Psoas muscle (tissue), 8 donors: ENCODE measurements around the gene PXMP2. TPM values are rescaled to one million over a fixed set of nuclear protein-coding genes. Genes with fewer than 3 reads are reported as not detected.

Source experiments
- ATAC-seq, 4 donors: fragments of 200-7000 bp; cut with Tn5 transposase; one replicate each; pipeline ENCODE4 v1.9.1; 2020; ENCODE audit warnings: moderate library complexity in 3 of 4, mild to moderate bottlenecking in 2 of 4
- DNase-seq, 2 donors: peaks; one replicate each; pipeline ENCODE4 v3.0.0-alpha.2; 2020
- H3K27ac ChIP-seq: fragments of 200-600 bp; one replicate; pipeline ENCODE4 v1.8.0; 2022
- H3K27me3 ChIP-seq, 3 donors: fragments of 200-600 bp in 1 of 3; one replicate each; pipeline versions ENCODE4 v1.6.1 to v1.8.0; 2013 to 2022; ENCODE audit warnings: low read length in 2 of 3, mild to moderate bottlenecking in 2 of 3, moderate library complexity in 1 of 3; ENCODE audit not compliant: insufficient read depth in 3 of 3
- H3K36me3 ChIP-seq, 2 donors: fragments of 200-600 bp in 1 of 2; one replicate each; pipeline versions ENCODE4 v1.6.1 to v1.8.0; 2013 to 2022; ENCODE audit warnings: low read depth in 1 of 2, mild to moderate bottlenecking in 1 of 2, moderate library complexity in 1 of 2; ENCODE audit not compliant: insufficient read depth in 1 of 2
- H3K4me1 ChIP-seq: fragments of 200-600 bp; one replicate; pipeline ENCODE4 v1.8.0; 2022
- H3K4me3 ChIP-seq: fragments of 200-600 bp; one replicate; pipeline ENCODE4 v1.8.0; 2022; ENCODE audit warnings: mild to moderate bottlenecking
- H3K9me3 ChIP-seq: fragments of 200-600 bp; one replicate; pipeline ENCODE4 v1.8.0; 2022
- WGBS, 3 donors: extraction: QIAGEN DNeasy Blood & Tissue Kit; methylation state at CpG; one replicate each; pipeline versions ENCODE4 v1.1.6 to v1.1.7; 2013; 5-methylcytosine and 5-hydroxymethylcytosine counted together
- intact Hi-C, 2 donors: fragments of 100-400 bp; cut with DNase I; formaldehyde crosslinking; loops; one replicate each; pipeline versions ENCODE4 v1.11.0 to v1.14.2; 2022
- polyA plus RNA-seq, 3 donors: library from polyadenylated mRNA; stranded (reverse); fragments of 200-250 nt; gene quantifications; one replicate each; pipeline ENCODE4 v1.2.3, GENCODE V29; 2013
- total RNA-seq, 4 donors: library from RNA; stranded (reverse); fragmentation: NEBNext Ultra II Directional in 2 of 4; extraction: Animal tissue kit (Norgen Biotek cat#: 25700) in 2 of 4; gene quantifications; one replicate each; pipeline versions ENCODE4 v1.2.1 to v1.2.4, GENCODE V29; 2021 to 2023
- TF ChIP-seq, protein P1 (sequence below): fragments of 200-600 bp; IDR thresholded peaks from one replicate; pipeline ENCODE4 v1.8.0; 2022; ENCODE audit warnings: antibody characterized with exemption
- donor health status: healthy with polysubstance abuse.
- donor health status: DM: no; HTN: no; CAD: no; lungs with moderate emphysema.
- donor health status: Bipolar disorder and iron deficiency.
- donor health status: healthy.
- donor health status: DM: yes; HTN: yes; CAD: no.
- donor health status: DM: no; HTN: no; CAD: no.
- donor health status: DM: no; HTN: no; CAD: no.
- donor health status: DM: yes; HTN: yes; CAD: no.

PXMP2 gene
- total and polyA plus RNA-seq, 7 donors, result 13.1 to 36.8 (median 22.4) TPM

GRCh38 chr12:132727091-132727794 is 39.9 kb downstream of the PXMP2 start:
- H3K36me3 ChIP-seq, result peaks cover 13 to 92% of the 10 kb centered on the region in 2 donors
- H3K4me1 ChIP-seq, result no peaks in the 10 kb centered on the region
- no peaks in the 10 kb centered on the region for H3K9me3 ChIP-seq
- no peak for DNase-seq
- no peak overlapping the region for H3K27ac ChIP-seq
- 94 to 95% (median 94%) methylated on average over 37 of the region's 37 CpGs for WGBS, 3 donors
- intact Hi-C loops, result no loop called here
- ATAC-seq, result peak in 2 of 4 donors; percentile 18 to 27
- H3K4me3 ChIP-seq, result no peak overlapping the region
- TF ChIP-seq, protein P1, sequence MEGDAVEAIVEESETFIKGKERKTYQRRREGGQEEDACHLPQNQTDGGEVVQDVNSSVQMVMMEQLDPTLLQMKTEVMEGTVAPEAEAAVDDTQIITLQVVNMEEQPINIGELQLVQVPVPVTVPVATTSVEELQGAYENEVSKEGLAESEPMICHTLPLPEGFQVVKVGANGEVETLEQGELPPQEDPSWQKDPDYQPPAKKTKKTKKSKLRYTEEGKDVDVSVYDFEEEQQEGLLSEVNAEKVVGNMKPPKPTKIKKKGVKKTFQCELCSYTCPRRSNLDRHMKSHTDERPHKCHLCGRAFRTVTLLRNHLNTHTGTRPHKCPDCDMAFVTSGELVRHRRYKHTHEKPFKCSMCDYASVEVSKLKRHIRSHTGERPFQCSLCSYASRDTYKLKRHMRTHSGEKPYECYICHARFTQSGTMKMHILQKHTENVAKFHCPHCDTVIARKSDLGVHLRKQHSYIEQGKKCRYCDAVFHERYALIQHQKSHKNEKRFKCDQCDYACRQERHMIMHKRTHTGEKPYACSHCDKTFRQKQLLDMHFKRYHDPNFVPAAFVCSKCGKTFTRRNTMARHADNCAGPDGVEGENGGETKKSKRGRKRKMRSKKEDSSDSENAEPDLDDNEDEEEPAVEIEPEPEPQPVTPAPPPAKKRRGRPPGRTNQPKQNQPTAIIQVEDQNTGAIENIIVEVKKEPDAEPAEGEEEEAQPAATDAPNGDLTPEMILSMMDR, result no peak
- no peaks in the 10 kb centered on the region for H3K27me3 ChIP-seq

DNA sequence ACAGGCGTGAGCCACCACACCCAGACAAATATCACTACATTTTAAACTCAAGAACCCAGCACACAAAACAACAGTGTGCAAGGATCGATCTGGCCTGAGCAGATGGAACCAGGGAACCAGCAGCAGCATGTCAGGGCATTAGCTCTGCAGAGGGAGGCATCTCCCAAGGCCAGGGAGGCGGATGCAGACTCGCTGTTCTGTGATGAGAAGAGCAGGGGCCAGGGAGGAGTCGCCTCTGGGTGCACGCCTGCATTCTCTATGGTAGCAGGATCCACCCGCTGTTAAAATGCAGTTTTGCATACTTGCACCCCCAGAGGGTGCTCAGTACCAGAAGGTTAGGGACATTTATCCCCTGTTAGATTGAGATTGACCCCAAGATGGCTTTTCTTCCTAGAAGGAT is 41.1 kb downstream of the PXMP2 start:
- 94 to 98% (median 97%) methylated on average over 7 of the region's 7 CpGs for WGBS, 3 donors
- intact Hi-C loops, result no loop called here
- Histone ChIP-seq H3K27ac (no peak overlapping the region), H3K4me1 (no peaks in the 10 kb centered on the region), H3K4me3 (no peak overlapping the region), H3K27me3 (no peaks in the 10 kb centered on the region), H3K36me3 (peaks cover 7 to 84% of the 10 kb centered on the region in 2 donors), H3K9me3 (no peaks in the 10 kb centered on the region)
- DNase-seq (no peak), ATAC-seq (no peak)
- TF ChIP-seq, protein P1, result no peak

GRCh38 chr12:132729541-132730320 is 42.3 kb downstream of the PXMP2 start:
- no peaks in the 10 kb centered on the region for H3K27me3 ChIP-seq
- DNase-seq, result no peak
- no peak for ATAC-seq
- TF ChIP-seq, protein P1, result no peak
- no peaks in the 10 kb centered on the region for H3K4me1 ChIP-seq
- WGBS, 3 donors, result 77 to 83% (median 80%) methylated on average over 24 of the region's 24 CpGs
- intact Hi-C loops, result no loop called here
- H3K9me3 ChIP-seq, result no peaks in the 10 kb centered on the region
- no peak overlapping the region for H3K4me3 ChIP-seq
- H3K36me3 ChIP-seq, result peaks cover 9 to 84% of the 10 kb centered on the region in 2 donors
- no peak overlapping the region for H3K27ac ChIP-seq

DNA sequence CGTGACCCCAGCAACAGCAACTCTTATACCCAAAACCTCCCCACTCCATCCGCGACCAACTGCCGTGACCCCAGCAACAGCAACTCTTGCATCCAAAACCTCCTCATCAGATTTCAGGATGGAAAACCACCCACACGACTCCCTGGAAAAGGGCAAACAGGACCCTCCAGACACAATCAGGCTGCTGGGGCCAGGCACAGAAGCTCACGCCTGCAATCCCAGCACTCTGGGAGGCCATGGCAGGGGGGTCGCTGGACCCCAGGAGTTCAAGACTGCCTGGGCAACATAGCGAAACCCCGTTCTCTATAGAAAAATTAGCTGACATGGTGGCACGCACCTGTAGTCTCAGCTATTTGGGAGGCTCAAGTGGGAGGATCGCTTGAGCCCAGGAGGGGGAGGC is 43.0 kb downstream of the PXMP2 start:
- ATAC-seq (peak in 1 of 4 donors; percentile 17), DNase-seq (no peak)
- Histone ChIP-seq H3K36me3 (peaks cover 15 to 84% of the 10 kb centered on the region in 2 donors), H3K27me3 (no peaks in the 10 kb centered on the region), H3K4me3 (no peak overlapping the region), H3K9me3 (no peaks in the 10 kb centered on the region), H3K27ac (no peak overlapping the region), H3K4me1 (no peaks in the 10 kb centered on the region)
- WGBS, 3 donors, result 93% methylated on average over 11 of the region's 11 CpGs
- TF ChIP-seq, protein P1, result no peak
- intact Hi-C loops, result no loop called here
